Keratinocyte (primary cell): Measurements from ENCODE around the gene TMEM135.

ENCODE experiments used
- EZH2 ChIP-seq: IDR thresholded peaks from one replicate; pipeline ENCODE4 v1.6.1; 2012; ENCODE audit warnings: inconsistent platforms, mild to moderate bottlenecking, low read length, moderate library complexity
- TF ChIP-seq, protein P1 (sequence below), 3 experiments: IDR thresholded peaks in 1 of 3; conservative IDR thresholded peaks in 1 of 3; optimal IDR thresholded peaks in 1 of 3; 2 replicates in 2 of 3; 3 replicates in 1 of 3; pipeline versions ENCODE3 to v1.5.1; 2011; ENCODE audit warnings: low read length in 3 of 3, mild to moderate bottlenecking in 3 of 3, moderate library complexity in 2 of 3, control low read depth in 1 of 3, inconsistent platforms in 1 of 3; ENCODE audit not compliant: insufficient read depth in 2 of 3; ENCODE audit errors: extremely low read depth in 1 of 3

DNA sequence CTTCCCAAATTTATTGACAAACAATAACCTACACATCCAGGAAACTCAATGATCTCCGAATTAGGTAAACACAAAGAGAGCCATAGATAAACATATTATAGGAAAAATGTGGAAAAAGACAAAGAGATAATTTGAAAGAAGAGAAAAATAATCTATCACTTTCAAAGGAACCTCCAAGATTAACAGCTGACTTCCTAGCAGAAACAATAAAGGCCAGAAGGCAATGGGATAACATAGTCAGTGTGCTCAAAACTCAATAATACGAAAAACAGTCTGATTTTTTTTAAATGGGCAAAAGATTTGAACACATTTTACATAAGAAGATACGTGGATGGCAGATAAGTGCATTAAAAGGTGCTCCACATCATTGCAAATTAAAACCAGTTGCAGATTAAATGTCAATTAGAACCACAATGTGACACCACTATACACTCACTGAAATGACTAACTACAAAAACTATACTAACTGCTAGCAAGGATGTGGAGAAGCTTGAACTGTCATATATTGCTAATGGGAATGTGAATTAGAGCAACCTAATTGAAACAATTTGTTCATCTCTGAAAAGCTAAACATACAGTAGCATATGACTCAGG, 300.4 kb downstream of the TMEM135 start:
- TF ChIP-seq, protein P1, sequence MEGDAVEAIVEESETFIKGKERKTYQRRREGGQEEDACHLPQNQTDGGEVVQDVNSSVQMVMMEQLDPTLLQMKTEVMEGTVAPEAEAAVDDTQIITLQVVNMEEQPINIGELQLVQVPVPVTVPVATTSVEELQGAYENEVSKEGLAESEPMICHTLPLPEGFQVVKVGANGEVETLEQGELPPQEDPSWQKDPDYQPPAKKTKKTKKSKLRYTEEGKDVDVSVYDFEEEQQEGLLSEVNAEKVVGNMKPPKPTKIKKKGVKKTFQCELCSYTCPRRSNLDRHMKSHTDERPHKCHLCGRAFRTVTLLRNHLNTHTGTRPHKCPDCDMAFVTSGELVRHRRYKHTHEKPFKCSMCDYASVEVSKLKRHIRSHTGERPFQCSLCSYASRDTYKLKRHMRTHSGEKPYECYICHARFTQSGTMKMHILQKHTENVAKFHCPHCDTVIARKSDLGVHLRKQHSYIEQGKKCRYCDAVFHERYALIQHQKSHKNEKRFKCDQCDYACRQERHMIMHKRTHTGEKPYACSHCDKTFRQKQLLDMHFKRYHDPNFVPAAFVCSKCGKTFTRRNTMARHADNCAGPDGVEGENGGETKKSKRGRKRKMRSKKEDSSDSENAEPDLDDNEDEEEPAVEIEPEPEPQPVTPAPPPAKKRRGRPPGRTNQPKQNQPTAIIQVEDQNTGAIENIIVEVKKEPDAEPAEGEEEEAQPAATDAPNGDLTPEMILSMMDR (optimal IDR thresholded peaks at IDR 0.05 in 1 of 3, IDR thresholded peaks at IDR 0.05 in 1 of 3, conservative IDR thresholded peaks at IDR 0.05 in 1 of 3; ENCODE audit: extremely low read depth in 1 of 3, insufficient read depth in 2 of 3, low read length in 3 of 3), result no peak
- no peak for TF ChIP-seq EZH2
